Activated T-cell treated with anti-CD3 and anti-CD28 coated beads, Interleukin-2, amount 50 U/mL, for 72 hours (primary cell): ENCODE results near the gene SKA3. TPM values are rescaled to one million over a fixed set of nuclear protein-coding genes. Genes with fewer than 3 reads are reported as not detected.
"Not testable (repeated sequence)": the region's sequence is repeated elsewhere in the genome, so short reads cannot be mapped to it uniquely, and the experiment has no call there.

Experiments
- ATAC-seq, 2 donors: fragments of 150-1000 bp; cut with Tn5 transposase; replicated peaks in 1 of 2; 2 replicates each; pipeline ENCODE4 v1.10.0; 2021; ENCODE audit warnings: moderate library complexity in 2 of 2, mild to moderate bottlenecking in 1 of 2
- DNase-seq, 2 donors: peaks; one replicate each; pipeline ENCODE4 v3.0.0; 2021 to 2022; ENCODE audit warnings: mixed read lengths in 1 of 2
- H3K27ac Mint-ChIP-seq: one replicate; pipeline ENCODE4 v1.8.0; 2022; ENCODE audit warnings: mild to moderate bottlenecking, moderate library complexity, mixed read lengths
- H3K27me3 Mint-ChIP-seq: one replicate; pipeline ENCODE4 v1.8.0; 2022; ENCODE audit warnings: low read depth, mixed read lengths
- H3K36me3 Mint-ChIP-seq, 2 donors: one replicate each; pipeline ENCODE4 v1.8.0; 2022; ENCODE audit warnings: mixed read lengths in 2 of 2, mild to moderate bottlenecking in 1 of 2; ENCODE audit not compliant: insufficient read depth in 2 of 2
- H3K4me1 Mint-ChIP-seq: one replicate; pipeline ENCODE4 v1.8.0; 2022; ENCODE audit warnings: low read depth, mixed read lengths
- H3K4me3 Mint-ChIP-seq, 2 donors: one replicate each; pipeline ENCODE4 v1.8.0; 2022; ENCODE audit warnings: mild to moderate bottlenecking in 2 of 2, mixed read lengths in 2 of 2, moderate library complexity in 2 of 2
- H3K9me3 Mint-ChIP-seq, 2 donors: one replicate each; pipeline ENCODE4 v1.8.0; 2022; ENCODE audit warnings: mixed read lengths in 2 of 2
- total RNA-seq, 2 donors: library from RNA; stranded (reverse); gene quantifications; one replicate each; pipeline ENCODE4 v1.2.3, GENCODE V29; 2022

Gene SKA3
- 10 to 100 TPM; 32.0 to 34.6 TPM for total RNA-seq

DNA sequence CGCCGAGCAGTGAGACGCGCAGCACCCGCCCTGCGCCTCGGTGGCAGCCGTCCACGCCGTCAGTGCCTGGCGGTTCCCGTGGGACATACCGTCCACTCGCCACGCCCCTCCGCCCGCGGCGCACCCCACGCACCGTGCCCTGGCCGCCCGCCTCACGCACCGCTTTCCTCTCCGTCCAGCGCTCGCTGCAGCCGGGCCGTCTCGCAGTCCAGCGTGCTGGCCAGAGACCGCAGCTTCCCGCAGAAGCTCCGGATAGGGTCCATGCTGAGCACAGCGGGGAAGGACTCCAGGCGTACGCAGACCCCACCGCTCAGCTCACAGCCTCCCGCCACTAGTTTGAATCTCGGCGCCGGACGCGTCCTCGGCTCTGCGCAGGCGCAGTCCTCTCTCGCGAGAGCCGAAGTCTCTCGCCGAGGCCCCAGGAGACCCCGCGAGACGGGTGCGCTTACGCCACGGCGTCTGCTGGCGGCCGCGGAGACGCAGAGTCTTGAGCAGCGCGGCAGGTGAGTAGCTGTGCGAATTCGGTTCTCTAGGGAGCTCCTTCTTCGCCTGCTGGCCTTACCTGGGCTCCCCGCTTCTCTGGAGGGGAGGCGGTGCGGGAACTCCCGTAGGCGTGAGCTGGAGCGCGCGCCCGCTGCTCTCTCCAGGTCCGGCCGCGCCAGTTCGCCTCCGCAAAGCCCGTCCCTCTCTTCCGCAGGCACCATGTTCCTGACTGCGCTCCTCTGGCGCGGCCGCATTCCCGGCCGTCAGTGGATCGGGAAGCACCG lies at the start of gene SKA3, which contains the start of gene MRPL57:
SKA3 (minus strand) TSS at position 338 of the 767 bp plus-strand sequence; CDS start at position 263, 75 bp downstream.
MRPL57 (plus strand) TSS at position 444 of the 767 bp plus-strand sequence; CDS start at position 703, 259 bp downstream.
- H3K36me3 Mint-ChIP-seq: peaks cover 2 to 13% of the 10 kb centered on the region in 2 donors
- DNase-seq (peak; percentile 94 to 95), ATAC-seq (peak; percentile 95)
- no peaks in the 10 kb centered on the region for H3K9me3 Mint-ChIP-seq
- H3K27me3 Mint-ChIP-seq: no peaks in the 10 kb centered on the region
- H3K27ac Mint-ChIP-seq: peak within 1 kb of the TSS; percentile 98
- H3K4me1 Mint-ChIP-seq: peaks cover 44% of the 10 kb centered on the region
- peak within 1 kb of the TSS; percentile 99 for H3K4me3 Mint-ChIP-seq

GRCh38 chr13:21225082-21225481 lies 48.7 kb upstream of the SKA3 start:
- no peaks in the 10 kb centered on the region for H3K4me1 Mint-ChIP-seq
- peaks cover 6 to 8% of the 10 kb centered on the region in 2 donors for H3K9me3 Mint-ChIP-seq
- DNase-seq: no peak
- H3K27ac Mint-ChIP-seq: no peak overlapping the region
- no peak overlapping the region for H3K4me3 Mint-ChIP-seq
- H3K36me3 Mint-ChIP-seq: peaks cover 6 to 9% of the 10 kb centered on the region in 2 donors
- ATAC-seq: no peak
- H3K27me3 Mint-ChIP-seq: peaks cover 22% of the 10 kb centered on the region

GRCh38 chr13:21221268-21221667 lies 44.9 kb upstream of the SKA3 start:
- DNase-seq (no peak), ATAC-seq (no peak)
- Mint-ChIP-seq H3K9me3 (peaks cover 6 to 8% of the 10 kb centered on the region in 2 donors), H3K4me3 (no peak overlapping the region), H3K27me3 (peaks cover 22% of the 10 kb centered on the region), H3K27ac (no peak overlapping the region), H3K4me1 (peaks cover 17% of the 10 kb centered on the region), H3K36me3 (peaks cover 6 to 9% of the 10 kb centered on the region in 2 donors)

DNA sequence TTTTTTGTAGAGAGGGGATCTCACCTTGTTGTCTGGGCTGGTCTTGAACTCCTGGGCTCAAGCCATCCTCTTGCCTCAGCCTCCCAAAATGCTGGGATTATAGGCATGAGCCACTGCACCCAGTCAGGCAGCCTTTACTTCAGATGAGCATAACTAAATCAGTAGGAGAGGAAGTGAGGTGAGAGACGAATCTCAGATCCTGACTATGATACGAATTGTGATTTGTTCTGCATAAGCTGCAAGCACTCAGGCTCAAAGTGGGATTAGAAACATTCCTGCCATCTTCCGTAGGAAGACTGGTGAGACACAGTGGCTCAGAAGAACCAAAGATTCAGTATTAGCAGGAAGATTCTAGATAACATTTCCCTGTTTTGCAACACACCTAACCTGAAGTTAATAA lies 43.4 kb upstream of the SKA3 start:
- H3K9me3 Mint-ChIP-seq, H3K27ac Mint-ChIP-seq, H3K36me3 Mint-ChIP-seq, DNase-seq, ATAC-seq: not testable (repeated sequence)
- peaks cover 28% of the 10 kb centered on the region for H3K27me3 Mint-ChIP-seq
- peak overlapping the region in 1 of 2 donors; percentile 37 for H3K4me3 Mint-ChIP-seq
- peaks cover 17% of the 10 kb centered on the region for H3K4me1 Mint-ChIP-seq

DNA sequence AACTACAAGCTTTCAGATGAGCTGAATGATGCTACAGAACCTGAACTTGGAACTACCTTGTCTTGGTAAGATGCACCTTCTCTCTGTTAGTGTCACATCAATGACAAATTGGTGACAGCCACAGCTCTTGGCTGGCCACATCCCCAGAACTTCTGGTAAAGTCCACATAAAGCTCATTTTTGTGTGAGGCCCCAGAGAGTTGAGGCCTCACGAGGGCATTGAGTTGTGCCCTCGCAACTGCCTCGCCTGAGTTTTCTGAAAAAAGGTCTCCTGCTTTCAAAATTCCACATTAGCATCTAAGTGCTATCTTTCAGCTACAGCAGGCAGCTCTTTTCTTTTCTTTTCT lies 42.7 kb upstream of the SKA3 start:
- DNase-seq: peak; percentile 22 to 35
- Mint-ChIP-seq H3K4me1 (peaks cover 17% of the 10 kb centered on the region), H3K4me3 (peak overlapping the region in 1 of 2 donors; percentile 37), H3K27ac (no peak overlapping the region), H3K9me3 (peaks cover 6 to 8% of the 10 kb centered on the region in 2 donors), H3K36me3 (peaks cover 6 to 9% of the 10 kb centered on the region in 2 donors), H3K27me3 (peaks cover 24% of the 10 kb centered on the region)
- ATAC-seq: no peak

DNA sequence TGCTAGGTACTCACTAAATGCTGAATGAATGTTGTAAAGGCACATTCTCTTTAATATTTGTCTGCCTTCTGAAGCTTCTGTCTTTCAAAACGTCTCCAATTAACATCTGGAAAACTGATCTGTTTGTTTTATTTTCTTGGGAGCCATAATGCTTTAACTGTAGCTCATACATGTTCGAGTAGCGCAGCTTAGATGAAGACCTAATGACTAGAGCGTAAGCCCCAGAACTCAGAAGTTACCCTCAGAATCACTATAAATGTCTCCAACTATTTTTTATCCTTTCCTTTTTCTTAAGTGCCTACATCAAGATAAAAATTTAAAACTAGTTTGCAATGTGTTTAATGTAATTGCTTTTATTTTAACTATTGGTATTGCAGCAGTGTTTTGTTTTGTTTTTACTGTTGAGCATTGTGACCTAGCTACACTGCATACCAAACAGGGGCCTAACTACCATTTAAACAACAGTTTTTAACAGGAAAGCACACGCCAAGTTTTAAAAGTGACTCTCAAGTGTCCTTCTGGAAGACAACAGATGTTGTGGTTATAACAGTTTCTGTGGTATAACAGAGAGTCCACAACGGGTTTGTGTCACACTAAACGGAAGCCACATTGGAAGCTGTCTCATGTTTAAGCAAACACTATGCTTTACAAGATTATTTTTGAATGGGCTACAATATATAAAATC lies 42.1 kb upstream of the SKA3 start:
- ATAC-seq: peak; percentile 90 to 94
- Mint-ChIP-seq H3K27me3 (peaks cover 19% of the 10 kb centered on the region), H3K4me1 (peaks cover 17% of the 10 kb centered on the region), H3K27ac (peak overlapping the region; percentile 57), H3K9me3 (peaks cover 6 to 8% of the 10 kb centered on the region in 2 donors), H3K36me3 (peaks cover 6 to 9% of the 10 kb centered on the region in 2 donors), H3K4me3 (peak overlapping the region in 1 of 2 donors; percentile 56)
- DNase-seq: peak; percentile 24 to 28

DNA sequence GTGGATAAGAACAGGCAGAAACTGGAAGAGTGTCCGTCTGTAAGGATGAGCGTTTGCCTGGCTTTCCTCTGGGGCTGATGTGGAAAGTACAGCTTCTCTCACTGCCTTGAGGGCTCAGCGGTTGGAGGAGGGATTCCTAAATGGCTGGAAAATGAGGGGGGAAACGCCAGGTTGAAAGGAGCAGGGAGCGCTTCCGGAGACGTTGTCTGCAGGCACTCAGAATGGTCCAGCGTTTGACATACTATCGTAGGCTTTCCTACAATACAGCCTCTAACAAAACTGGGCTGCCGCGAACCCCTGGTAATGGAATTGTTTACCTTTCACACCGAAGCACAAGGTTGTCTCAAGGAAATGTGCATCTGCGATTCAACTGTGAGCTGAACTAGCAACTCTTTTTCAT lies 40.0 kb upstream of the SKA3 start:
- Mint-ChIP-seq H3K4me3 (no peak overlapping the region), H3K36me3 (peaks cover 4 to 5% of the 10 kb centered on the region in 2 donors), H3K27me3 (peaks cover 20% of the 10 kb centered on the region), H3K4me1 (peaks cover 17% of the 10 kb centered on the region), H3K9me3 (peaks cover 3 to 7% of the 10 kb centered on the region in 2 donors), H3K27ac (no peak overlapping the region)
- ATAC-seq (no peak), DNase-seq (no peak)

DNA sequence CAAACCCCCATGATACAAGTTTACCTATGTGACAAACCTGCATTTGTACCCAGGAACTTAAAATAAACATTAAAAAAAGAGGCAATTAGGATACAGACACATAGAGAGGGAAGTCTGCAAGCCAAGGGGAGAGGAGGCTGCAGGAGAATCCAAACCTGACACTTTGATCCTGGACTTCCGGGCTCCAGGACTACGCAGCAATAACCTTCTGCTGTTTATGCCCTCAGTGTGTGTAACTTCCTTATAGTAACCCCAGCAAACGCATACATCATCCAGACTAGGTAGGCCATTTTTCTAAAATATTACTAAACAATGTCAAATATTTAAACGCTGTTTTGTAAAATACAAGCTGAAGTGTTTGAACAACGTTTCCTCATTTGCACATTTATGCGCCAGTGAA lies 39.1 kb upstream of the SKA3 start:
- not testable (repeated sequence) for ATAC-seq, H3K36me3 Mint-ChIP-seq, DNase-seq, H3K27ac Mint-ChIP-seq, H3K4me3 Mint-ChIP-seq, H3K9me3 Mint-ChIP-seq
- Mint-ChIP-seq H3K4me1 (peaks cover 17% of the 10 kb centered on the region), H3K27me3 (peaks cover 26% of the 10 kb centered on the region)

DNA sequence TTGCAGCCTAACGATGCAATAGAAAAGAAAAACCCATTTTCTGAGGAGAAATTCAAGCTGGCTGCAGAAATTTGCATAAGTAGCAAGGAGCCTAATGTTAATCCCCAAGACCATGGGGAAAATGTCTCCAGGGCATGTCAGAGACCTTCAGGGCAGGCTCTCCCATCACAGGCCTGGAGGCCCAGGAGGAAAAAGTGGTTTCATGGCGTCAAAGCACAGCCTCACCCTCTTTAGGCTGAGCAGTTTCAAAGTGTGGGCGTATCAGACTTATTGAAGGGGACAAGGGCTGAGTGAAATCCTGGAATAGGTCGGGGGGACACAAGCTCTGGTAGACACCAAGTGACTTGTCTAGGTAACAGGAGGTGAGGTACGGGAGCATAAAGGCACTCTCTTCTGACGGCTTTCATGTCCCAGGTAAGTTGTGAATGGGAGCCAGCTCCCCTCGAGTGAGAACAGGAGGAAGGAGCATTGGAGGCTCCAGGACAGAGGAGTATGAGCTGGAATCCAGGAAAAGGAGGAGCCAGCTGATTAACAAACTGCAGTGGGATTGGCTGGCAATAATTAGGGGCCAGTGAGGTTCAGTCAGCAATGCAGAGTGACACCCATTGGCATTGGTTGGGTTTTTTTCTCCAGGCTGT lies 35.9 kb upstream of the SKA3 start:
- no peak for ATAC-seq
- no peak for DNase-seq
- no peak overlapping the region for H3K27ac Mint-ChIP-seq
- peaks cover 26% of the 10 kb centered on the region for H3K27me3 Mint-ChIP-seq
- H3K4me3 Mint-ChIP-seq: no peak overlapping the region
- H3K4me1 Mint-ChIP-seq: no peaks in the 10 kb centered on the region
- peaks cover 2 to 4% of the 10 kb centered on the region in 2 donors for H3K36me3 Mint-ChIP-seq
- peaks cover 3 to 8% of the 10 kb centered on the region in 2 donors for H3K9me3 Mint-ChIP-seq

DNA sequence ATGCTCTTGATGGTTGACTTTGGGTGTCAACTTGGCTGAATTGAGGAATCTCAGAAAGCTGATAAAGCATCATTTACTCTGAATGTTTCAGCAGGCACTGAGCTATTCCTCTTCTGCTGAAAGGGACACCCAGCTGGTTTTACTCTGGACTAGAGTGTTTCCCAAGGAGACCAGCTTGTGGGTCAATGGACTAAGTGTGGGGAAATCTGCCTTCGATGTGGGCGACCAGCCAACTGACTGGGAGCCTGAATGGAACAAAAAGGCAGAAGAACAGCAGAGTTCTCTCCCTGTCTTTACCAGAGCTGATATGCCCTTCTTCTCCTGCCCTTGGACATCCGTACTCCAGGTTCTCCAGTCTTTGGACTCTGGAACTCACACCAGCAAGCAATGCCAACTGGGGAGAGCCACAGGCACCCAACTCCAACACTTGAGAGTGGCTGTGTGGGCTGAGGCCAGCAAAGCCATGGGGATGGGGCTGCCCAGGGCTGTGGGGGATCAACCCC lies 32.4 kb upstream of the SKA3 start:
- DNase-seq (no peak), ATAC-seq (no peak)
- Mint-ChIP-seq H3K9me3 (peaks cover 3 to 8% of the 10 kb centered on the region in 2 donors), H3K27me3 (peaks cover 20% of the 10 kb centered on the region), H3K4me3 (no peak overlapping the region), H3K27ac (no peak overlapping the region), H3K36me3 (peaks cover 2 to 4% of the 10 kb centered on the region in 2 donors), H3K4me1 (no peaks in the 10 kb centered on the region)

DNA sequence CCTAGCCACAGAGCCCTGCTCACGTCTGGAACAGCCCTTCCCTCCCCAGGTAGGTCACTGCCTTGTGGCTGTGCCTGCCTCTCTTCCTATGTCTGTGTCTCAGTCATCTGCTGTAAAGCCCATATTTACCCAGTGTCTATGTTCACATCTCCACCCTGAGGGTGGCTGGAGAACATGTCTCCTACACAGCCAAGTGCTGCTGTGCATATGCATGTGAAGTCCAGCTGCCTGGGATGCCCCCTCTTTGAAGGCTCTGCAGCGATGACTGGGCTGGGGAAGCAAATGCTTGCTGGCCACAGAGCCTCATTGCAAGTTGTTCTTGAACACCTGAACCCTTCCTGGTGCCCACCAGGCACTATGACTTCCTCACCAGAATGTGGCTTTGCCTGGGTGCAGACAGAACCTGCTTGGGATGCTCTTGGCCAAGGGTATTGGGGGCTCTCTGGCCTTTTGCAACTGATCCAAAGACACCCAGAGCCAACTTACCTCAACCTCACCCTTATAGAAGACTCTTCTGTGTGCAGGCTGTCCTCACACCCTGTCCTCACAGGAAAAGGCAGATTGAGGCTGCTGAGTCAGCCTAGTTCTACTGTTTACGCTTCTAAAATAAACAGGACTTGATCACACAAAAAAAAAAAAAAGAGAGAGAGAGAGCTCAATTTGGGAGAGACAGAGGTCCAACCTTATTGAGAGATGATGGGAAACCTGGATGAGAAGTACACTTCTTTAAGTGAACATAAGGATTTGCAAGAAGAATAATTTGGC lies 26.6 kb upstream of the SKA3 start:
- H3K27me3 Mint-ChIP-seq: peaks cover 4% of the 10 kb centered on the region
- DNase-seq: no peak
- H3K4me1 Mint-ChIP-seq: no peaks in the 10 kb centered on the region

DNA sequence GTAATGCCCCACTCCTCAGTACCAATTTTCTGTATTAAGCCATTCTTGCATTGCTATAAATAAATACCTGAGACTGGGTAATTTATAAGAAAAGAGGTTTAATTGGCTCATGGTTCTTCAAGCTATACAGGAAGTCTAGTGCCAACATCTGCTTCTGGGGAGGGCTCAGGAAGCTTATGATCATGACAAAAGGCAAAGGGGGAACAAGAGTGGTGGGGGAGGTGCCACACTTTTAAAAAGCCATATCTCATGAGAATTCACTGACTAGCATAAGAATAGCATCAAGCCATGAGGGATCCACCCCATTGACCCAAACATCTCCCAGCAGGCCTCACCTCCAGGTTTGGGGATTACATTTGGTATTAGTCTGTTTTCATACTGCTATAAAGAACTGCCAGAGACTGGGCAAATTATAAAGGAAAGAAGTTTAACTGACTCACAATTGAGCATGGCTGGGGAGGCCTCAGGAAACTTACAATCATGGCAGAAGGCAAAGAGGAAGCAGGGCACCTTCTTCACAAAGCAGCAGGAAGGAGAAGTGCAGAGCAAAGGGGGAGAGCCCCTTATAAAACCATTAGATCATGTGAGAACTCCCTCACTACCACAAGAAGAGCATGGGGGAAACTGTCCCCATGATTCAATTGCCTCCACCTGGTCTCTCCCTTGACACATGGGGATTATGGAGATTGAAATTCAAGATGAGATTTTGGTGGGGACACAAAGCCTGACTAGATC lies 25.3 kb upstream of the SKA3 start:
- H3K27ac Mint-ChIP-seq, H3K4me1 Mint-ChIP-seq, H3K9me3 Mint-ChIP-seq, DNase-seq, H3K4me3 Mint-ChIP-seq, ATAC-seq, H3K36me3 Mint-ChIP-seq: not testable (repeated sequence)
- H3K27me3 Mint-ChIP-seq: peaks cover 14% of the 10 kb centered on the region

More for the DNA sequence above, 26.6 kb upstream of the SKA3 start:
- Mint-ChIP-seq H3K4me3 (no peak overlapping the region), H3K36me3 (peaks cover 6 to 8% of the 10 kb centered on the region in 2 donors), H3K27ac (no peak overlapping the region), H3K9me3 (peaks cover 6 to 8% of the 10 kb centered on the region in 2 donors)
- no peak for ATAC-seq
